IMR-90 (cell line): Measurements from ENCODE around the gene CDK13. TPM values are rescaled to one million over a fixed set of nuclear protein-coding genes. Genes with fewer than 3 reads are reported as not detected.

Experiments
- ATAC-seq: fragments of 200-7000 bp; cut with Tn5 transposase; 2 replicates; pipeline ENCODE4 v1.9.1; 2020; ENCODE audit warnings: low read depth, mild to moderate bottlenecking, moderate library complexity
- BruUV-seq: library from RNA; stranded (reverse); fragments of 400-500 nt; replicated peaks from 2 replicates; lab custom pipeline; 2021; lab: Mats Ljungman, UMichigan
- CTCF ChIA-PET: fragments of 300-600 bp; formaldehyde crosslinking; extraction: SDS; loops from one replicate; lab custom pipeline; 2021; ENCODE audit warnings: antibody characterized with exemption; lab: Yijun Ruan, JAX
- POLR2A ChIA-PET: fragments of 300-600 bp; sonication (Branson Sonifier 250); formaldehyde crosslinking; loops from one replicate; lab custom pipeline; 2022; ENCODE audit warnings: antibody characterized with exemption; ENCODE audit not compliant: unreplicated experiment; lab: Charles Lee
- DNase-seq: peaks from one replicate; pipeline ENCODE4 v3.0.0; 2013
- H2AFZ ChIP-seq: replicated peaks from 2 replicates; pipeline ENCODE3; 2013; ENCODE audit warnings: low read length, mild to moderate bottlenecking; ENCODE audit not compliant: poor library complexity
- H2AK5ac ChIP-seq: 2 replicates; pipeline ENCODE4 v1.6.1; 2013; ENCODE audit warnings: low read depth, low read length, inconsistent platforms
- H2AK9ac ChIP-seq: replicated peaks from 2 replicates; pipeline ENCODE3; 2013; ENCODE audit warnings: mild to moderate bottlenecking, low read depth, low read length, moderate library complexity; ENCODE audit not compliant: poor library complexity
- H2BK120ac ChIP-seq: 2 replicates; pipeline ENCODE4 v1.6.1; 2013; ENCODE audit warnings: low read depth, low read length, inconsistent platforms
- H2BK15ac ChIP-seq: 3 replicates; pipeline ENCODE4 v1.6.1; 2013; ENCODE audit warnings: low read depth, low read length, inconsistent platforms
- H2BK20ac ChIP-seq: 2 replicates; pipeline ENCODE4 v1.6.1; 2013; ENCODE audit warnings: low read depth, mild to moderate bottlenecking, inconsistent platforms, low read length, moderate library complexity
- H2BK5ac ChIP-seq: 2 replicates; pipeline ENCODE4 v1.6.1; 2013; ENCODE audit warnings: mild to moderate bottlenecking, low read depth, low read length, inconsistent platforms; ENCODE audit not compliant: poor library complexity, severe bottlenecking
- H3K14ac ChIP-seq: replicated peaks from 2 replicates; pipeline ENCODE4 v1.6.1; 2013; ENCODE audit warnings: low read depth, low read length, inconsistent platforms
- H3K18ac ChIP-seq: 2 replicates; pipeline ENCODE4 v1.6.1; 2013; ENCODE audit warnings: low read depth, low read length, control low read depth
- H3K23ac ChIP-seq: 2 replicates; pipeline ENCODE4 v1.6.1; 2013; ENCODE audit warnings: low read depth, low read length, inconsistent platforms
- H3K27ac ChIP-seq: 2 replicates; pipeline ENCODE4 v1.5.1; 2013; ENCODE audit warnings: mild to moderate bottlenecking, control low read depth, low read length; ENCODE audit not compliant: insufficient read depth
- H3K27me3 ChIP-seq: 2 replicates; pipeline ENCODE4 v1.6.1; 2013; ENCODE audit warnings: low read length; ENCODE audit not compliant: control insufficient read depth, insufficient read depth
- H3K36me3 ChIP-seq: 2 replicates; pipeline ENCODE4 v1.6.1; 2013; ENCODE audit warnings: low read length, mixed read lengths; ENCODE audit not compliant: control insufficient read depth, insufficient read depth
- H3K4ac ChIP-seq: 2 replicates; pipeline ENCODE4 v1.6.1; 2013; ENCODE audit warnings: low read depth, low read length, inconsistent platforms
- H3K4me1 ChIP-seq: 2 replicates; pipeline ENCODE4 v1.6.1; 2013; ENCODE audit warnings: low read length, mixed read lengths; ENCODE audit not compliant: control insufficient read depth, insufficient read depth
- H3K4me2 ChIP-seq: 2 replicates; pipeline ENCODE4 v1.6.1; 2013; ENCODE audit warnings: low read depth, mild to moderate bottlenecking, control low read depth, low read length, moderate library complexity
- H3K4me3 ChIP-seq: 2 replicates; pipeline ENCODE4 v1.5.1; 2013; ENCODE audit warnings: low read depth, mild to moderate bottlenecking, control low read depth, low read length, moderate library complexity; ENCODE audit not compliant: insufficient read depth
- H3K56ac ChIP-seq: 2 replicates; pipeline ENCODE4 v1.6.1; 2013; ENCODE audit warnings: low read length, inconsistent platforms; ENCODE audit not compliant: insufficient read depth; ENCODE audit errors: extremely low read depth
- H3K79me1 ChIP-seq, 2 experiments: 2 replicates each; pipeline ENCODE4 v1.6.1; 2013; ENCODE audit warnings: low read length in 2 of 2, inconsistent platforms in 1 of 2, low read depth in 1 of 2
- H3K9ac ChIP-seq: 2 replicates; pipeline ENCODE4 v1.6.1; 2013; ENCODE audit warnings: low read depth, low read length, control low read depth
- H3K9me1 ChIP-seq: 2 replicates; pipeline ENCODE4 v1.6.1; 2013; ENCODE audit warnings: low read length, inconsistent platforms; ENCODE audit not compliant: insufficient read depth
- H3K9me3 ChIP-seq: 2 replicates; pipeline ENCODE4 v1.6.1; 2013; ENCODE audit warnings: low read length; ENCODE audit not compliant: control insufficient read depth, insufficient read depth
- H4K20me1 ChIP-seq: 2 replicates; pipeline ENCODE4 v1.6.1; 2013; ENCODE audit warnings: low read length, inconsistent platforms; ENCODE audit not compliant: insufficient read depth
- H4K5ac ChIP-seq: 2 replicates; pipeline ENCODE4 v1.6.1; 2013; ENCODE audit warnings: mild to moderate bottlenecking, low read depth, low read length, control low read depth
- H4K8ac ChIP-seq, 2 experiments: 2 replicates each; pipeline ENCODE4 v1.6.1; 2013; ENCODE audit warnings: low read depth in 2 of 2, low read length in 2 of 2, control low read depth in 1 of 2, inconsistent platforms in 1 of 2
- H4K91ac ChIP-seq: 2 replicates; pipeline ENCODE4 v1.6.1; 2013; ENCODE audit warnings: low read depth, low read length, inconsistent platforms; ENCODE audit not compliant: insufficient read depth
- BHLHE40 ChIP-seq: fragments of 150-350 bp; IDR thresholded peaks from 2 replicates; pipeline ENCODE4 v1.6.1; 2016; ENCODE audit warnings: mild to moderate bottlenecking, low read depth, low read length
- CEBPB ChIP-seq: IDR thresholded peaks from 2 replicates; pipeline ENCODE4 v1.6.1; 2012; ENCODE audit warnings: low read depth, low read length, improper control_type of control experiment
- CHD1 ChIP-seq: IDR thresholded peaks from 2 replicates; pipeline ENCODE4 v1.6.1; 2012; ENCODE audit warnings: low read depth, low read length, improper control_type of control experiment
- CTCF ChIP-seq: conservative IDR thresholded peaks from 2 replicates; pipeline ENCODE4 v1.5.1; 2012; ENCODE audit warnings: mild to moderate bottlenecking, low read depth, low read length, improper control_type of control experiment
- FOS ChIP-seq: fragments of 150-350 bp; IDR thresholded peaks from 2 replicates; pipeline ENCODE4 v1.6.1; 2016; ENCODE audit warnings: low read depth, low read length
- MAFK ChIP-seq: IDR thresholded peaks from 2 replicates; pipeline ENCODE4 v1.6.1; 2012; ENCODE audit warnings: low read depth, low read length, improper control_type of control experiment
- MAZ ChIP-seq: IDR thresholded peaks from 2 replicates; pipeline ENCODE4 v1.6.1; 2012; ENCODE audit warnings: low read depth, mild to moderate bottlenecking, low read length, improper control_type of control experiment, moderate library complexity, borderline replicate concordance
- MXI1 ChIP-seq: IDR thresholded peaks from 2 replicates; pipeline ENCODE4 v1.6.1; 2012; ENCODE audit warnings: low read depth, mild to moderate bottlenecking, low read length, moderate library complexity, borderline replicate concordance
- NFE2L2 ChIP-seq: fragments of 150-350 bp; IDR thresholded peaks from 2 replicates; pipeline ENCODE4 v1.6.1; 2016; ENCODE audit warnings: low read depth, mild to moderate bottlenecking, low read length
- POLR2A ChIP-seq: IDR thresholded peaks from 2 replicates; pipeline ENCODE4 v1.6.1; 2012; ENCODE audit warnings: mild to moderate bottlenecking, low read depth, low read length
- RAD21 ChIP-seq: IDR thresholded peaks from 2 replicates; pipeline ENCODE4 v1.6.1; 2012; ENCODE audit warnings: low read length, improper control_type of control experiment
- RCOR1 ChIP-seq: IDR thresholded peaks from 2 replicates; pipeline ENCODE4 v1.6.1; 2012; ENCODE audit warnings: mild to moderate bottlenecking, low read length, improper control_type of control experiment; ENCODE audit not compliant: insufficient replicate concordance
- RFX5 ChIP-seq: IDR thresholded peaks from 2 replicates; pipeline ENCODE4 v1.8.0; 2012; ENCODE audit warnings: low read depth, mild to moderate bottlenecking, low read length, moderate library complexity
- SMC3 ChIP-seq: fragments of 150-350 bp; IDR thresholded peaks from 2 replicates; pipeline ENCODE4 v1.6.1; 2016; ENCODE audit warnings: low read depth, mild to moderate bottlenecking, antibody characterized with exemption, low read length, moderate library complexity
- WGBS, 2 experiments: methylation state at CpG; one replicate each; pipeline versions ENCODE4 v1.1.5 to v1.1.7; 2013; ENCODE audit warnings: missing lambda C conversion rate in 2 of 2; ENCODE audit not compliant: insufficient read length in 1 of 2; ENCODE audit errors: extremely low coverage in 2 of 2; 5-methylcytosine and 5-hydroxymethylcytosine counted together
- dilution Hi-C: fragments of 300-500 bp; cut with HindIII; formaldehyde crosslinking; loops from one replicate; pipeline ENCODE4 v1.14.3; 2018; ENCODE audit warnings: low sequenced_read_pairs; ENCODE audit not compliant: unreplicated experiment
- in situ Hi-C: fragments of 300-500 bp; cut with MboI; formaldehyde crosslinking; loops from 3 replicates; pipeline ENCODE4 v1.14.3; 2019; ENCODE audit warnings: low sequenced_read_pairs, inconsistent platforms, mixed read lengths
- intact Hi-C: fragments of 100-400 bp; cut with micrococcal nuclease; formaldehyde crosslinking; loops from 2 replicates; pipeline ENCODE4 v1.10.0; 2022
- polyA plus RNA-seq, 3 experiments: library from polyadenylated mRNA; depleted of rRNA; stranded (reverse); fragments of >200 nt; gene quantifications; 2 replicates each; pipeline ENCODE4 v1.2.3, GENCODE V29; 2012; ENCODE audit warnings: low replicate concordance in 1 of 3
- total RNA-seq: library from RNA; depleted of rRNA; stranded (reverse); fragments of >200 nt; gene quantifications from 2 replicates; pipeline ENCODE4 v1.2.3, GENCODE V29; 2012
- TF ChIP-seq, protein P1 (sequence below): fragments of 150-350 bp; IDR thresholded peaks from 2 replicates; pipeline ENCODE4 v1.6.1; 2017; ENCODE audit warnings: mild to moderate bottlenecking, antibody characterized with exemption, low read length, low read depth
- TF ChIP-seq, protein P2 (sequence below): fragments of 150-350 bp; IDR thresholded peaks from 2 replicates; pipeline ENCODE4 v1.6.1; 2016; ENCODE audit warnings: low read depth, mild to moderate bottlenecking, low read length, moderate library complexity, borderline replicate concordance

CDK13 gene
- total and polyA plus RNA-seq, 2 of the 4 experiments (the other 2 are of a cell fraction) = 20.1 to 50.4 TPM

DNA sequence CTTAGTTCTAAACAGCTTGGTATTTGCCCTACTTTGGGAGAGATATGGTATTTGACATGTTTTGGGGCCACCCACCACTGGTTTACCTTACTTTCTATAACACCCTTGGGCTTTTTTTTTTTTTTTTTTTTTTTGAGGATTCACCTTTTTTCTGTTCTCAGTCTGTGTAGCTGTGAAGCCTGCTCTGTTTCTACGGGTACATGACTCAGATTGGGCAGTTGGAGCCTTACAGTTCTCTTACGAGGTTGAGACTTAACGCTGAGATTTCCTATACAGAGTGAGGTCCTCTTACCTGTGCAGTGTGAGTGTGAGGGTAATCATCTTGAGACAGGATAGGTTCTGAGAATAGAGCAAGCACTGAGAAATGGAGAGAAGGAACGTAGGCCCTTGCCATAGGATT lies 77.5 kb downstream of the CDK13 start:
- H3K9me1 ChIP-seq = peaks cover 6% of the 10 kb centered on the region; the same call in 1 of the 2 replicates
- TF ChIP-seq CHD1 (no peak), SMC3 (no peak), RAD21 (no peak), RFX5 (no peak), RCOR1 (no peak), BHLHE40 (no peak), MAFK (no peak), POLR2A (no peak), MXI1 (no peak), NFE2L2 (no peak), FOS (no peak), CTCF (no peak), CEBPB (no peak), MAZ (no peak)
- TF ChIP-seq, protein P1, sequence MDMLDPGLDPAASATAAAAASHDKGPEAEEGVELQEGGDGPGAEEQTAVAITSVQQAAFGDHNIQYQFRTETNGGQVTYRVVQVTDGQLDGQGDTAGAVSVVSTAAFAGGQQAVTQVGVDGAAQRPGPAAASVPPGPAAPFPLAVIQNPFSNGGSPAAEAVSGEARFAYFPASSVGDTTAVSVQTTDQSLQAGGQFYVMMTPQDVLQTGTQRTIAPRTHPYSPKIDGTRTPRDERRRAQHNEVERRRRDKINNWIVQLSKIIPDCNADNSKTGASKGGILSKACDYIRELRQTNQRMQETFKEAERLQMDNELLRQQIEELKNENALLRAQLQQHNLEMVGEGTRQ = no peak
- TF ChIP-seq, protein P2, sequence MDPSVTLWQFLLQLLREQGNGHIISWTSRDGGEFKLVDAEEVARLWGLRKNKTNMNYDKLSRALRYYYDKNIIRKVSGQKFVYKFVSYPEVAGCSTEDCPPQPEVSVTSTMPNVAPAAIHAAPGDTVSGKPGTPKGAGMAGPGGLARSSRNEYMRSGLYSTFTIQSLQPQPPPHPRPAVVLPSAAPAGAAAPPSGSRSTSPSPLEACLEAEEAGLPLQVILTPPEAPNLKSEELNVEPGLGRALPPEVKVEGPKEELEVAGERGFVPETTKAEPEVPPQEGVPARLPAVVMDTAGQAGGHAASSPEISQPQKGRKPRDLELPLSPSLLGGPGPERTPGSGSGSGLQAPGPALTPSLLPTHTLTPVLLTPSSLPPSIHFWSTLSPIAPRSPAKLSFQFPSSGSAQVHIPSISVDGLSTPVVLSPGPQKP = no peak
- POLR2A ChIA-PET = no interaction called here
- H2AK9ac ChIP-seq = no peak overlapping the region
- CTCF ChIA-PET = interaction anchor here (1.0 kb wide), 1 partner anchor 17 kb away, joined by 3 read pairs; no protein-coding TSS in a partner anchor
- DNase-seq (no peak), ATAC-seq (no peak)
- no peak overlapping the region for H4K8ac ChIP-seq
- H3K4me1 ChIP-seq = no peaks in the 10 kb centered on the region
- H3K36me3 ChIP-seq = peaks cover 13% of the 10 kb centered on the region
- no TSS peak for BruUV-seq
- no peak overlapping the region for H3K27ac ChIP-seq
- no peak overlapping the region for H3K4ac ChIP-seq
- intact Hi-C loops (no loop called here), in situ Hi-C loops (no loop called here), dilution Hi-C loops (no loop called here)
- peaks cover 26 to 45% of the 10 kb centered on the region in 2 experiments for H3K79me1 ChIP-seq
- no peak overlapping the region; the same call in 2 of the 3 replicates for H2BK15ac ChIP-seq
- H4K20me1 ChIP-seq = peaks cover 5% of the 10 kb centered on the region; the same call in 1 of the 2 replicates
- H2BK20ac ChIP-seq = no peak overlapping the region
- H2BK120ac ChIP-seq = no peak overlapping the region
- H3K4me3 ChIP-seq = no peak overlapping the region
- no peak overlapping the region for H2BK5ac ChIP-seq
- H3K18ac ChIP-seq = no peak overlapping the region
- no CpG with 5 or more reads among the region's 4 CpGs for WGBS, 2 experiments
- no peak overlapping the region for H2AFZ ChIP-seq
- H3K9ac ChIP-seq = no peak overlapping the region
- H3K56ac ChIP-seq = no peak overlapping the region
- no peak overlapping the region for H3K14ac ChIP-seq
- no peak overlapping the region for H4K91ac ChIP-seq
- no peak overlapping the region for H3K4me2 ChIP-seq
- no peak overlapping the region for H2AK5ac ChIP-seq
- no peak overlapping the region for H3K23ac ChIP-seq
- H3K9me3 ChIP-seq = no peaks in the 10 kb centered on the region
- H4K5ac ChIP-seq = no peak overlapping the region
- H3K27me3 ChIP-seq = no peaks in the 10 kb centered on the region
